HCT116 (cell line): ENCODE results near the gene WNK2.

Source experiments
- ELF1 ChIP-seq: IDR thresholded peaks from 2 replicates; pipeline ENCODE4 v1.6.1; 2012; ENCODE audit warnings: low read depth, borderline replicate concordance
- EZH2 ChIP-seq: fragments of 200-600 bp; sonication (generic); IDR thresholded peaks from 2 replicates; pipeline ENCODE4 v1.6.1; 2017; ENCODE audit warnings: antibody characterized with exemption, mixed run types
- JUND ChIP-seq: IDR thresholded peaks from 2 replicates; pipeline ENCODE4 v1.6.1; 2012
- TCF7L2 ChIP-seq: IDR thresholded peaks from 2 replicates; pipeline ENCODE4 v1.7.0; 2011; ENCODE audit warnings: borderline replicate concordance, inconsistent platforms; ENCODE audit not compliant: insufficient read depth, insufficient read length; ENCODE audit errors: extremely low read depth
- ZFX ChIP-seq: fragments of 450-650 bp; IDR thresholded peaks from 2 replicates; pipeline ENCODE4 v1.6.1; 2017
- TF ChIP-seq, protein P1 (sequence below), 3 experiments: fragments of 200-600 bp in 1 of 3; sonication (generic) in 1 of 3; IDR thresholded peaks in 2 of 3; conservative IDR thresholded peaks in 1 of 3; 2 replicates each; pipeline ENCODE4 v1.5.1; 2012 to 2017; ENCODE audit warnings: low read depth in 2 of 3, low read length in 2 of 3, antibody characterized with exemption in 1 of 3, borderline replicate concordance in 1 of 3, control low read depth in 1 of 3, mild to moderate bottlenecking in 1 of 3, mixed read lengths in 1 of 3, mixed run types in 1 of 3, moderate library complexity in 1 of 3; ENCODE audit not compliant: insufficient read depth in 1 of 3

- TF ChIP-seq ELF1 (no peak), EZH2 (no peak), TCF7L2 (no peak), ZFX (no peak), JUND (no peak)
- TF ChIP-seq, protein P1, sequence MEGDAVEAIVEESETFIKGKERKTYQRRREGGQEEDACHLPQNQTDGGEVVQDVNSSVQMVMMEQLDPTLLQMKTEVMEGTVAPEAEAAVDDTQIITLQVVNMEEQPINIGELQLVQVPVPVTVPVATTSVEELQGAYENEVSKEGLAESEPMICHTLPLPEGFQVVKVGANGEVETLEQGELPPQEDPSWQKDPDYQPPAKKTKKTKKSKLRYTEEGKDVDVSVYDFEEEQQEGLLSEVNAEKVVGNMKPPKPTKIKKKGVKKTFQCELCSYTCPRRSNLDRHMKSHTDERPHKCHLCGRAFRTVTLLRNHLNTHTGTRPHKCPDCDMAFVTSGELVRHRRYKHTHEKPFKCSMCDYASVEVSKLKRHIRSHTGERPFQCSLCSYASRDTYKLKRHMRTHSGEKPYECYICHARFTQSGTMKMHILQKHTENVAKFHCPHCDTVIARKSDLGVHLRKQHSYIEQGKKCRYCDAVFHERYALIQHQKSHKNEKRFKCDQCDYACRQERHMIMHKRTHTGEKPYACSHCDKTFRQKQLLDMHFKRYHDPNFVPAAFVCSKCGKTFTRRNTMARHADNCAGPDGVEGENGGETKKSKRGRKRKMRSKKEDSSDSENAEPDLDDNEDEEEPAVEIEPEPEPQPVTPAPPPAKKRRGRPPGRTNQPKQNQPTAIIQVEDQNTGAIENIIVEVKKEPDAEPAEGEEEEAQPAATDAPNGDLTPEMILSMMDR (IDR thresholded peaks at IDR 0.05 in 2 of 3, conservative IDR thresholded peaks at IDR 0.05 in 1 of 3; ENCODE audit: borderline replicate concordance in 1 of 3, insufficient read depth in 1 of 3, low read depth in 2 of 3, low read length in 2 of 3): no peak
Observed at GRCh38 chr9:93326654-93327053, 142.7 kb downstream of the WNK2 start.
